NCI-H2196 (cell line): ENCODE data around the gene MACROD2.
"Not testable (repeated sequence)": the region's sequence is repeated elsewhere in the genome, so short reads cannot be mapped to it uniquely, and the experiment has no call there.

Experiments
- DNase-seq: peaks from one replicate; lab custom pipeline; 2025; ENCODE audit not compliant: unreplicated experiment; lab: John Stamatoyannopoulos, UW

The MACROD2 gene

GRCh38 chr20:14925300-14925699 lies 930.0 kb downstream of the MACROD2 start:
- no peak for DNase-seq

GRCh38 chr20:14926436-14926835 lies 931.1 kb downstream of the MACROD2 start:
- not testable (repeated sequence) for DNase-seq

GRCh38 chr20:14928083-14928482 lies 932.8 kb downstream of the MACROD2 start:
- DNase-seq, result peak; percentile 28

GRCh38 chr20:14929388-14929787 lies 934.1 kb downstream of the MACROD2 start:
- no peak for DNase-seq

- no peak for DNase-seq
Measured at GRCh38 chr20:14932040-14932439, 936.7 kb downstream of the MACROD2 start.

- no peak for DNase-seq
Measured at GRCh38 chr20:14935285-14935684, 940.0 kb downstream of the MACROD2 start.

- no peak for DNase-seq
Measured at GRCh38 chr20:14937021-14937420, 941.7 kb downstream of the MACROD2 start.

- DNase-seq, result no peak
Measured at GRCh38 chr20:14937846-14938245, 942.5 kb downstream of the MACROD2 start.

GRCh38 chr20:14947536-14947935 lies 952.2 kb downstream of the MACROD2 start:
- no peak for DNase-seq

GRCh38 chr20:14947946-14948345 lies 952.6 kb downstream of the MACROD2 start:
- DNase-seq, result no peak

GRCh38 chr20:14948416-14948815 lies 953.1 kb downstream of the MACROD2 start:
- no peak for DNase-seq

- no peak for DNase-seq
Measured at GRCh38 chr20:14950633-14951032, 955.3 kb downstream of the MACROD2 start.

GRCh38 chr20:14951105-14951504 lies 955.8 kb downstream of the MACROD2 start:
- DNase-seq, result no peak

- no peak for DNase-seq
Measured at GRCh38 chr20:14951707-14952418, 956.5 kb downstream of the MACROD2 start.

- no peak for DNase-seq
Measured at GRCh38 chr20:14953736-14954135, 958.4 kb downstream of the MACROD2 start.

- DNase-seq, result no peak
Measured at GRCh38 chr20:14955399-14955798, 960.1 kb downstream of the MACROD2 start.

- DNase-seq, result no peak
Measured at GRCh38 chr20:14956026-14956425, 960.7 kb downstream of the MACROD2 start.

- DNase-seq, result no peak
Measured at GRCh38 chr20:14956538-14956937, 961.2 kb downstream of the MACROD2 start.

- DNase-seq, result no peak
Measured at GRCh38 chr20:14957402-14957801, 962.1 kb downstream of the MACROD2 start.

GRCh38 chr20:14958626-14959025 lies 963.3 kb downstream of the MACROD2 start:
- no peak for DNase-seq

GRCh38 chr20:14959506-14960475 lies 964.5 kb downstream of the MACROD2 start:
- no peak for DNase-seq

- DNase-seq, result no peak
Measured at GRCh38 chr20:14960831-14961230, 965.5 kb downstream of the MACROD2 start.
